ENCODE results near the gene PYGB.
A peak's percentile ranks its signal among the peaks of the same experiment; 100 is the strongest.
"Not testable (repeated sequence)": the region's sequence is repeated elsewhere in the genome, so short reads cannot be mapped to it uniquely, and the experiment has no call there.

The PYGB gene

GRCh38 chr20:25308671-25309394, 60.9 kb downstream of the PYGB start:
- DNase-seq (ENCODE audit: low read depth in 1 of 2, low spot score in 1 of 2), result no peak
- in situ Hi-C loops (cut with HindIII; ENCODE audit: low pct_unique_long_range_greater_than_20kb, low sequenced_read_pairs), result no loop called here
- TF ChIP-seq JUND (IDR thresholded peaks at IDR 0.05; ENCODE audit: low read depth), result no peak

- in situ Hi-C loops (cut with HindIII; ENCODE audit: low pct_unique_long_range_greater_than_20kb, low sequenced_read_pairs), result no loop called here
- DNase-seq (ENCODE audit: low read depth in 1 of 2, low spot score in 1 of 2), result no peak
- no peak for TF ChIP-seq JUND (IDR thresholded peaks at IDR 0.05; ENCODE audit: low read depth)
Observed at GRCh38 chr20:25309395-25310267, 61.7 kb downstream of the PYGB start.

- no peak for TF ChIP-seq JUND (IDR thresholded peaks at IDR 0.05; ENCODE audit: low read depth)
- in situ Hi-C loops (cut with HindIII; ENCODE audit: low pct_unique_long_range_greater_than_20kb, low sequenced_read_pairs), result no loop called here
- DNase-seq (ENCODE audit: low read depth in 1 of 2, low spot score in 1 of 2), result peak in 1 of 2 experiments; percentile 50
Observed at GRCh38 chr20:25310268-25310920, 62.5 kb downstream of the PYGB start.

- no peak for TF ChIP-seq JUND (IDR thresholded peaks at IDR 0.05; ENCODE audit: low read depth)
- in situ Hi-C loops (cut with HindIII; ENCODE audit: low pct_unique_long_range_greater_than_20kb, low sequenced_read_pairs), result no loop called here
- DNase-seq (ENCODE audit: low read depth in 1 of 2, low spot score in 1 of 2), result no peak
Observed at GRCh38 chr20:25310921-25311728, 63.2 kb downstream of the PYGB start.

- DNase-seq (ENCODE audit: low read depth in 1 of 2, low spot score in 1 of 2); in situ Hi-C loops (cut with HindIII; ENCODE audit: low pct_unique_long_range_greater_than_20kb, low sequenced_read_pairs): not testable (repeated sequence)
Observed at GRCh38 chr20:25312716-25313115, 64.8 kb downstream of the PYGB start.

- TF ChIP-seq JUND (IDR thresholded peaks at IDR 0.05; ENCODE audit: low read depth), result no peak
- no peak for DNase-seq (ENCODE audit: low read depth in 1 of 2, low spot score in 1 of 2)
- in situ Hi-C loops (cut with HindIII; ENCODE audit: low pct_unique_long_range_greater_than_20kb, low sequenced_read_pairs), result no loop called here
Observed at GRCh38 chr20:25313593-25313992, 65.7 kb downstream of the PYGB start.

- TF ChIP-seq JUND (IDR thresholded peaks at IDR 0.05; ENCODE audit: low read depth), result no peak
- DNase-seq (ENCODE audit: low read depth in 1 of 2, low spot score in 1 of 2), result no peak
- in situ Hi-C loops (cut with HindIII; ENCODE audit: low pct_unique_long_range_greater_than_20kb, low sequenced_read_pairs), result no loop called here
Observed at GRCh38 chr20:25314497-25315417, 66.9 kb downstream of the PYGB start.

GRCh38 chr20:25315418-25316210, 67.7 kb downstream of the PYGB start:
- DNase-seq (ENCODE audit: low read depth in 1 of 2, low spot score in 1 of 2), result no peak
- in situ Hi-C loops (cut with HindIII; ENCODE audit: low pct_unique_long_range_greater_than_20kb, low sequenced_read_pairs), result no loop called here
- TF ChIP-seq JUND (IDR thresholded peaks at IDR 0.05; ENCODE audit: low read depth), result no peak

- TF ChIP-seq JUND (IDR thresholded peaks at IDR 0.05; ENCODE audit: low read depth), result no peak
- DNase-seq (ENCODE audit: low read depth in 1 of 2, low spot score in 1 of 2), result no peak
- in situ Hi-C loops (cut with HindIII; ENCODE audit: low pct_unique_long_range_greater_than_20kb, low sequenced_read_pairs), result no loop called here
Observed at GRCh38 chr20:25316506-25317190, 68.8 kb downstream of the PYGB start.

- no peak for DNase-seq (ENCODE audit: low read depth in 1 of 2, low spot score in 1 of 2)
- in situ Hi-C loops (cut with HindIII; ENCODE audit: low pct_unique_long_range_greater_than_20kb, low sequenced_read_pairs), result no loop called here
- no peak for TF ChIP-seq JUND (IDR thresholded peaks at IDR 0.05; ENCODE audit: low read depth)
Observed at GRCh38 chr20:25317351-25318075, 69.6 kb downstream of the PYGB start.

Data from T47D (cell line).